ENCODE data around the gene TSPAN18.

Gene TSPAN18

GRCh38 chr11:44741976-44742375 lies 15.2 kb downstream of the TSPAN18 start:
- TF ChIP-seq, protein P1, sequence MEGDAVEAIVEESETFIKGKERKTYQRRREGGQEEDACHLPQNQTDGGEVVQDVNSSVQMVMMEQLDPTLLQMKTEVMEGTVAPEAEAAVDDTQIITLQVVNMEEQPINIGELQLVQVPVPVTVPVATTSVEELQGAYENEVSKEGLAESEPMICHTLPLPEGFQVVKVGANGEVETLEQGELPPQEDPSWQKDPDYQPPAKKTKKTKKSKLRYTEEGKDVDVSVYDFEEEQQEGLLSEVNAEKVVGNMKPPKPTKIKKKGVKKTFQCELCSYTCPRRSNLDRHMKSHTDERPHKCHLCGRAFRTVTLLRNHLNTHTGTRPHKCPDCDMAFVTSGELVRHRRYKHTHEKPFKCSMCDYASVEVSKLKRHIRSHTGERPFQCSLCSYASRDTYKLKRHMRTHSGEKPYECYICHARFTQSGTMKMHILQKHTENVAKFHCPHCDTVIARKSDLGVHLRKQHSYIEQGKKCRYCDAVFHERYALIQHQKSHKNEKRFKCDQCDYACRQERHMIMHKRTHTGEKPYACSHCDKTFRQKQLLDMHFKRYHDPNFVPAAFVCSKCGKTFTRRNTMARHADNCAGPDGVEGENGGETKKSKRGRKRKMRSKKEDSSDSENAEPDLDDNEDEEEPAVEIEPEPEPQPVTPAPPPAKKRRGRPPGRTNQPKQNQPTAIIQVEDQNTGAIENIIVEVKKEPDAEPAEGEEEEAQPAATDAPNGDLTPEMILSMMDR (IDR thresholded peaks at IDR 0.05): no peak

DNA sequence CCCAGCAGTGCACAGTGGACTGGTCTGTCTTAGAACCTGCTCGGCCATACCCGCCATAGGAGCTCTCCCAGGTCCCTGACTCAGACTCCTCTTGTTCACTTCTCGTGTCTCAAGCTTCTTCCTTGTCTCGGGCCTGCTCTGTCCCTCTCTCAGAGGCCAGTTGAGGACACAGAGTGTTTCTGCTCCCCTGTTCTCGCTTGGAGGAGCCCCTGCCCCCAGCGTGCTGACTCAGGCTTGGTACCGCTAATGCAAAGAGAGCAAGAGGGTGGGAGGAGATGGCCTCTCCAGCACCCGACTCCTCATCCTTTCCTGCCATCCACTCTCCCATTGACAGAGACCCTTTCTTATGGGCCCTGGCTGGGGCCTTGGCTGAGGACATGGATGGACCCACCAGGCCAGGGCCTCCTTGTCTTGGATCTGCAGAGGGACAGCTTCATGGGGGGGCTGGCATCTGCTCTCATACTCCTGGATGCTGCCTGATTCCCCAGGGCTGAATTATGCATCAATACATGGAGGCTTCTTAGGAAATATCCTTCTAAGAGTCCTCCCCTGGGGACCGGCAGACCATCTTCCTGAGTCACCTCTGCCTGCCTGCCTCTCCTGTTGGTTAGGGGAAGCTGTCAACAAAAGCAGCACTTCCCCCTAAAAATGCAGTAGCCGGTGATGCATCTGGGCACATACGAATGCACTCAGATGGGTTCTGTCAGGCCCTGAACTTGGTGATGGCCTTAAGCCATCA lies 15.9 kb downstream of the TSPAN18 start:
- TF ChIP-seq, protein P1 (IDR thresholded peaks at IDR 0.05): no peak

- TF ChIP-seq, protein P1 (IDR thresholded peaks at IDR 0.05): no peak
Observed at GRCh38 chr11:44743326-44743725, 16.6 kb downstream of the TSPAN18 start.

- TF ChIP-seq, protein P1 (IDR thresholded peaks at IDR 0.05): no peak
Observed at GRCh38 chr11:44743959-44744557, 17.3 kb downstream of the TSPAN18 start.

DNA sequence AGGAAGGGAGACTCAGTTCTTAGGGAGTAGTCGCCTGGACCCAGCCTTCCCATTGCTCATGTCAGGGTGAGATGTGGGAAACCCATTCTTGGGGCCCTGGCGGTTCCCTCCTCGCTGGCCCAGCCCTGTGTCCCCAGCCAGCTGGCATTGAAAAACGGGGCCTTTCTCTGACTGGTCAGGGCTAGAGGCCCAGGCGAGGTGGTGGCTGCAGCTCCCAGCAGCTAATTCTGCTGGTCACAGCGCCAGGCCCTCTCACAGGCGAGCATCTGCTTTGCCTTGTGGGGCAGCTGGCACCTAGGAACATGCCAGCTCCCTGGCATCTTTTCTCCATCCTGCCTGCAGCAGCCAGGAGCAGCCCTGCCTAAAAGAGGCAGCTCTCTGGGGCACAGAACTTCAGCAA lies 20.1 kb downstream of the TSPAN18 start:
- TF ChIP-seq, protein P1 (IDR thresholded peaks at IDR 0.05): no peak

GRCh38 chr11:44747316-44747715 lies 20.6 kb downstream of the TSPAN18 start:
- TF ChIP-seq, protein P1 (IDR thresholded peaks at IDR 0.05): no peak

DNA sequence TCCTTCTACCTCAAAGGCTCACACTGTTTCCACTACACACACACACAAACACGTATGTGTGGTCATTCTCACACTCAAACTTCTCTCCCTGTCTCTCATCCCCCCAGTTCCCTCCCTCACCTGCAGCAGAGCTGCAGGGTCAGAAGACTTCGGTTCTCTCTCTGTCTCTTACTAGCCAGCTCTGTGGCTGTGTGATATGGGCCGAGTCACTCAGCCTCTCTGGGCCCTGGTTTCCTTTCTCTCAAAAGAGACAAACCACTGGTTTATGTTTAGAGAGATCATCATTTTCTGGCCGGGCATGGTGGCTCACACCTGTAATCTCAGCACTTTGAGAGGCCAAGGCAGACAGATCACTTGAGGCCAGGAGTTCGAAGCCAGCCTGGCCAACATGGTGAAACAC lies 21.1 kb downstream of the TSPAN18 start:
- TF ChIP-seq, protein P1 (IDR thresholded peaks at IDR 0.05): no peak
